Dermis microvascular lymphatic vessel endothelial cell (primary cell): ENCODE measurements around the gene DRAM1. TPM values are rescaled to one million over a fixed set of nuclear protein-coding genes. Genes with fewer than 3 reads are reported as not detected.

ENCODE experiments used
- total RNA-seq: library from RNA; depleted of rRNA; stranded (reverse); fragments of >200 nt; gene quantifications from 2 replicates; pipeline ENCODE4 v1.2.1, GENCODE V29; 2014

DRAM1 gene
- total RNA-seq, 1 donor from 2014 or later, result 31.5 TPM

Other genes with a start within 250 kb of the DRAM1 start
- 18.2 and 27.4 TPM in 2 replicates for gene CHPT1, start 179.9 kb upstream of the DRAM1 start, total RNA-seq
- gene SYCP3, start 138.1 kb upstream of the DRAM1 start, total RNA-seq, result under 0.01 TPM in 1 of 2 replicates, not detected in the other
- gene GNPTAB, start 46.6 kb upstream of the DRAM1 start, total RNA-seq, result 19.1 and 22.3 TPM in 2 replicates
- gene WASHC3, start 184.4 kb downstream of the DRAM1 start, total RNA-seq, result 39.7 and 47.8 TPM in 2 replicates
- gene NUP37, start 242.5 kb downstream of the DRAM1 start, total RNA-seq, result 17.3 and 23.7 TPM in 2 replicates
- 6.3 and 13.5 TPM in 2 replicates for gene PARPBP, start 242.6 kb downstream of the DRAM1 start, total RNA-seq